GM23248 (cell line): ENCODE results near the gene OR7D4. TPM values are rescaled to one million over a fixed set of nuclear protein-coding genes. Genes with fewer than 3 reads are reported as not detected.
A peak's percentile ranks its signal among the peaks of the same experiment; 100 is the strongest.

Source experiments
- DNase-seq: peaks from one replicate; pipeline ENCODE4 v3.0.0-alpha.2; 2015
- H2AFZ ChIP-seq: fragments of 200-600 bp; sonication (generic); 2 replicates; pipeline ENCODE4 v1.6.1; 2016; ENCODE audit warnings: antibody characterized with exemption
- H3F3A ChIP-seq: fragments of 200-600 bp; sonication (generic); 2 replicates; pipeline ENCODE4 v1.6.1; 2016; ENCODE audit warnings: mild to moderate bottlenecking, antibody characterized with exemption, mixed run types; ENCODE audit not compliant: insufficient read depth
- H3K27ac ChIP-seq: fragments of 200-600 bp; sonication (generic); 2 replicates; pipeline ENCODE4 v1.5.1; 2016; ENCODE audit warnings: mild to moderate bottlenecking
- H3K27me3 ChIP-seq: fragments of 200-600 bp; sonication (generic); replicated peaks from 2 replicates; pipeline ENCODE4 v1.6.1; 2016; ENCODE audit warnings: mild to moderate bottlenecking; ENCODE audit not compliant: insufficient read depth
- H3K36me3 ChIP-seq: fragments of 200-600 bp; sonication (generic); 2 replicates; pipeline ENCODE4 v1.6.1; 2016; ENCODE audit warnings: low read depth, mild to moderate bottlenecking
- H3K4me1 ChIP-seq: fragments of 200-600 bp; sonication (generic); 2 replicates; pipeline ENCODE4 v1.6.1; 2016; ENCODE audit warnings: mild to moderate bottlenecking; ENCODE audit not compliant: insufficient read depth
- H3K4me2 ChIP-seq: fragments of 200-600 bp; sonication (generic); one replicate; pipeline ENCODE4 v1.6.1; 2016; ENCODE audit warnings: mild to moderate bottlenecking; ENCODE audit not compliant: unreplicated experiment
- H3K4me3 ChIP-seq: fragments of 200-600 bp; sonication (generic); 2 replicates; pipeline ENCODE4 v1.5.1; 2016; ENCODE audit warnings: mild to moderate bottlenecking
- H3K79me2 ChIP-seq: fragments of 200-600 bp; sonication (generic); 2 replicates; pipeline ENCODE4 v1.6.1; 2016; ENCODE audit warnings: mild to moderate bottlenecking; ENCODE audit not compliant: insufficient read depth
- H3K9ac ChIP-seq: fragments of 200-600 bp; sonication (generic); 2 replicates; pipeline ENCODE4 v1.6.1; 2016; ENCODE audit warnings: mild to moderate bottlenecking
- H3K9me2 ChIP-seq: fragments of 200-600 bp; sonication (generic); 2 replicates; pipeline ENCODE4 v1.6.1; 2016; ENCODE audit warnings: mixed run types, mild to moderate bottlenecking, moderate library complexity; ENCODE audit not compliant: insufficient read depth
- H3K9me3 ChIP-seq: fragments of 200-600 bp; sonication (generic); one replicate; pipeline ENCODE4 v1.6.1; 2017; ENCODE audit warnings: low read depth
- H4K20me1 ChIP-seq: fragments of 200-600 bp; sonication (generic); 2 replicates; pipeline ENCODE4 v1.6.0; 2016; ENCODE audit not compliant: insufficient read depth
- EZH2 ChIP-seq: fragments of 200-600 bp; sonication (generic); IDR thresholded peaks from 2 replicates; pipeline ENCODE4 v1.6.1; 2018; ENCODE audit warnings: antibody characterized with exemption, mild to moderate bottlenecking; ENCODE audit not compliant: insufficient read depth, poor library complexity, severe bottlenecking
- EZH2phosphoT487 ChIP-seq: fragments of 200-600 bp; sonication (generic); IDR thresholded peaks from 2 replicates; pipeline ENCODE4 v1.6.1; 2018; ENCODE audit warnings: antibody characterized with exemption, moderate library complexity, mild to moderate bottlenecking, low read depth; ENCODE audit not compliant: insufficient read depth
- WGBS, 2 experiments: methylation state at CpG; one replicate each; pipeline ENCODE4 v1.1.6; 2015 to 2017; ENCODE audit warnings: low lambda C conversion rate in 2 of 2, low coverage in 1 of 2; ENCODE audit errors: missing lambda C conversion rate in 2 of 2; 5-methylcytosine and 5-hydroxymethylcytosine counted together
- in situ Hi-C: fragments of 300-500 bp; cut with MboI; formaldehyde crosslinking; loops from 2 replicates; pipeline ENCODE4 v1.15.0; 2020
- polyA plus RNA-seq: library from polyadenylated mRNA; unstranded; fragments of >200 nt; fragmentation: Nextera tagmentation; extraction: Ambion mirVana; gene quantifications from 2 replicates; pipeline ENCODE4 v1.2.1, GENCODE V29; 2016
- total RNA-seq: library from RNA; depleted of rRNA; stranded (reverse); fragments of >200 nt; shearing (Covaris generic); gene quantifications from 2 replicates; pipeline ENCODE4 v1.2.3, GENCODE V29; 2014

OR7D4 gene
- total and polyA plus RNA-seq, 2 experiments from 2014 or later = not detected

GRCh38 chr19:9189535-9189934, 29.9 kb downstream of the OR7D4 start:
- no peaks in the 10 kb centered on the region for H3K27me3 ChIP-seq
- in situ Hi-C loops = no loop called here
- 15 to 19% methylated on average over 7 of the region's 7 CpGs for WGBS, 2 experiments

GRCh38 chr19:9187191-9187590, 32.2 kb downstream of the OR7D4 start:
- Histone ChIP-seq H2AFZ (no peak overlapping the region), H3F3A (no peaks in the 10 kb centered on the region), H3K4me2 (no peak overlapping the region), H3K9me2 (no peaks in the 10 kb centered on the region), H4K20me1 (no peaks in the 10 kb centered on the region), H3K4me1 (no peaks in the 10 kb centered on the region), H3K4me3 (no peak overlapping the region), H3K27me3 (no peaks in the 10 kb centered on the region), H3K36me3 (no peaks in the 10 kb centered on the region), H3K79me2 (no peaks in the 10 kb centered on the region), H3K9ac (no peak overlapping the region), H3K27ac (no peak overlapping the region), H3K9me3 (no peaks in the 10 kb centered on the region)
- DNase-seq = no peak
- in situ Hi-C loops = no loop called here
- TF ChIP-seq EZH2 (no peak), EZH2phosphoT487 (no peak)
- 40 to 51% methylated on average over 6 of the region's 6 CpGs for WGBS, 2 experiments

More at GRCh38 chr19:9189535-9189934, 29.9 kb downstream of the OR7D4 start:
- H3K9ac ChIP-seq = no peak overlapping the region
- H3K36me3 ChIP-seq = no peaks in the 10 kb centered on the region
- TF ChIP-seq EZH2 = no peak
- TF ChIP-seq EZH2phosphoT487 = no peak
- no peaks in the 10 kb centered on the region for H3K9me2 ChIP-seq
- H4K20me1 ChIP-seq = no peaks in the 10 kb centered on the region
- no peaks in the 10 kb centered on the region for H3K79me2 ChIP-seq
- no peak overlapping the region for H3K4me3 ChIP-seq
- H3F3A ChIP-seq = no peaks in the 10 kb centered on the region
- no peak for DNase-seq
- no peak overlapping the region for H3K27ac ChIP-seq
- no peak overlapping the region for H3K4me2 ChIP-seq
- no peaks in the 10 kb centered on the region for H3K4me1 ChIP-seq
- no peak overlapping the region for H2AFZ ChIP-seq
- no peaks in the 10 kb centered on the region for H3K9me3 ChIP-seq

- Histone ChIP-seq H3K9me2 (no peaks in the 10 kb centered on the region), H3F3A (no peaks in the 10 kb centered on the region), H3K4me3 (no peak overlapping the region), H4K20me1 (no peaks in the 10 kb centered on the region), H3K79me2 (no peaks in the 10 kb centered on the region), H3K4me1 (no peaks in the 10 kb centered on the region), H3K9ac (no peak overlapping the region), H2AFZ (no peak overlapping the region), H3K4me2 (no peak overlapping the region), H3K9me3 (no peaks in the 10 kb centered on the region), H3K36me3 (no peaks in the 10 kb centered on the region), H3K27ac (no peak overlapping the region), H3K27me3 (no peaks in the 10 kb centered on the region)
- DNase-seq = no peak
- TF ChIP-seq EZH2phosphoT487 (no peak), EZH2 (no peak)
- in situ Hi-C loops = no loop called here
- 74 to 77% methylated on average over 17 of the region's 17 CpGs for WGBS, 2 experiments
These were observed 36.4 kb downstream of the OR7D4 start for GRCh38 chr19:9183000-9183399.

- Histone ChIP-seq H3K4me1 (no peaks in the 10 kb centered on the region), H3K79me2 (no peaks in the 10 kb centered on the region), H3K9me2 (no peaks in the 10 kb centered on the region), H2AFZ (no peak within 1 kb of the TSS), H3K4me3 (no peak within 1 kb of the TSS), H3K9me3 (no peaks in the 10 kb centered on the region), H3K27ac (no peak within 1 kb of the TSS), H3K9ac (no peak within 1 kb of the TSS), H3K4me2 (no peak within 1 kb of the TSS), H3K27me3 (no peaks in the 10 kb centered on the region), H3K36me3 (no peaks in the 10 kb centered on the region), H4K20me1 (no peaks in the 10 kb centered on the region), H3F3A (no peaks in the 10 kb centered on the region)
- 26 to 42% methylated on average over 4 of the region's 4 CpGs for WGBS, 2 experiments
- TF ChIP-seq EZH2phosphoT487 (no peak), EZH2 (no peak)
- peak; percentile 6 for DNase-seq
- in situ Hi-C loops = no loop called here
These were observed 40.5 kb downstream of the OR7D4 start, which contains the start of gene OR7D2 for GRCh38 chr19:9178901-9179300. Gene OR7D2 (plus strand): TSS chr19:9178979. CDS start chr19:9185782, 6,803 bp downstream.

GRCh38 chr19:9175326-9175725, 44.1 kb downstream of the OR7D4 start:
- Histone ChIP-seq H3K4me3 (no peak overlapping the region), H3K4me2 (no peak overlapping the region), H3K27ac (no peak overlapping the region), H3K4me1 (no peaks in the 10 kb centered on the region), H3K79me2 (no peaks in the 10 kb centered on the region), H3K9ac (no peak overlapping the region), H3K27me3 (no peaks in the 10 kb centered on the region), H3K9me3 (no peaks in the 10 kb centered on the region), H4K20me1 (no peaks in the 10 kb centered on the region), H2AFZ (no peak overlapping the region), H3F3A (no peaks in the 10 kb centered on the region), H3K9me2 (no peaks in the 10 kb centered on the region), H3K36me3 (no peaks in the 10 kb centered on the region)
- TF ChIP-seq EZH2 (no peak), EZH2phosphoT487 (no peak)
- DNase-seq = no peak
- 52 to 60% methylated on average over 5 of the region's 5 CpGs for WGBS, 2 experiments
- in situ Hi-C loops = no loop called here
